Upper lobe of left lung (tissue), 4 donors: ENCODE results near the gene SDCCAG8.

Source experiments
- POLR2A ChIP-seq, 4 donors: fragments of 450-650 bp; IDR thresholded peaks; one replicate each; pipeline ENCODE4 v1.5.1; 2016 to 2017; ENCODE audit warnings: antibody characterized with exemption in 4 of 4, mild to moderate bottlenecking in 2 of 4
- POLR2AphosphoS5 ChIP-seq, 2 donors: sonication (generic); formaldehyde crosslinking; IDR thresholded peaks; one replicate each; pipeline ENCODE4 v1.5.1; 2017; ENCODE audit warnings: antibody characterized with exemption in 2 of 2
- TF ChIP-seq, protein P1 (sequence below), 6 experiments: fragments of 450-650 bp in 4 of 6; fragments of 200-600 bp in 2 of 6; sonication (generic) in 2 of 6; IDR thresholded peaks; one replicate each; pipeline ENCODE4 v1.5.1; 2016 to 2019; ENCODE audit warnings: antibody characterized with exemption in 6 of 6

DNA sequence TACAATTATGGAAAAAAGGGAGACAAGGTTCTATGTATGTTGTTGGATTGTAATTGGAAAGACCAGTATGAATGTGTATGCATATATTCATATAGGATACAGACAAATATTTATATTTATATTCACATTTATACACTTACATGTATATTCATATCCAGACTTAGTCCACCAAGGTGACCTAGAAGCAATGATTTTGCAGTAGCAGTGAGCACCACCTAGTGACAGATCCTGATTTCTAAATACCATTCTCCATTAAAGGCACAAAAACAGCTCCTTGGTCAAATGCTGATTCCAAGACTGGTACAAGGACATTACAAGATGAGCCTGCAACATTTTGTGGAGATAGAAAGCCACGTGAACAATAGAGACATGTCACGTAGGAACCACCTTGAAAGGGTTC lies 153.4 kb downstream of the SDCCAG8 start:
- TF ChIP-seq POLR2AphosphoS5 (IDR thresholded peaks at IDR 0.05) (no peak), POLR2A (IDR thresholded peaks at IDR 0.05) (no peak)
- TF ChIP-seq, protein P1, sequence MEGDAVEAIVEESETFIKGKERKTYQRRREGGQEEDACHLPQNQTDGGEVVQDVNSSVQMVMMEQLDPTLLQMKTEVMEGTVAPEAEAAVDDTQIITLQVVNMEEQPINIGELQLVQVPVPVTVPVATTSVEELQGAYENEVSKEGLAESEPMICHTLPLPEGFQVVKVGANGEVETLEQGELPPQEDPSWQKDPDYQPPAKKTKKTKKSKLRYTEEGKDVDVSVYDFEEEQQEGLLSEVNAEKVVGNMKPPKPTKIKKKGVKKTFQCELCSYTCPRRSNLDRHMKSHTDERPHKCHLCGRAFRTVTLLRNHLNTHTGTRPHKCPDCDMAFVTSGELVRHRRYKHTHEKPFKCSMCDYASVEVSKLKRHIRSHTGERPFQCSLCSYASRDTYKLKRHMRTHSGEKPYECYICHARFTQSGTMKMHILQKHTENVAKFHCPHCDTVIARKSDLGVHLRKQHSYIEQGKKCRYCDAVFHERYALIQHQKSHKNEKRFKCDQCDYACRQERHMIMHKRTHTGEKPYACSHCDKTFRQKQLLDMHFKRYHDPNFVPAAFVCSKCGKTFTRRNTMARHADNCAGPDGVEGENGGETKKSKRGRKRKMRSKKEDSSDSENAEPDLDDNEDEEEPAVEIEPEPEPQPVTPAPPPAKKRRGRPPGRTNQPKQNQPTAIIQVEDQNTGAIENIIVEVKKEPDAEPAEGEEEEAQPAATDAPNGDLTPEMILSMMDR (IDR thresholded peaks at IDR 0.05) = no peak
